Chondrocyte (in vitro differentiated cells): ENCODE data around the gene TXNIP. TPM values are rescaled to one million over a fixed set of nuclear protein-coding genes. Genes with fewer than 3 reads are reported as not detected.
"Not testable (repeated sequence)": the region's sequence is repeated elsewhere in the genome, so short reads cannot be mapped to it uniquely, and the experiment has no call there.

Experiments
- DNase-seq: peaks from one replicate; pipeline ENCODE4 v3.0.0; 2021; ENCODE audit warnings: mixed read lengths, low spot score
- H3K27ac Mint-ChIP-seq: one replicate; pipeline ENCODE4 v1.8.0; 2021; ENCODE audit warnings: mild to moderate bottlenecking, moderate library complexity, mixed read lengths; ENCODE audit not compliant: unreplicated experiment
- H3K27me3 Mint-ChIP-seq: 2 replicates; pipeline ENCODE4 v1.8.0; 2021; ENCODE audit warnings: low read depth, mixed read lengths
- H3K36me3 Mint-ChIP-seq: 2 replicates; pipeline ENCODE4 v1.8.0; 2021; ENCODE audit warnings: low read depth, mixed read lengths
- H3K4me1 Mint-ChIP-seq: 2 replicates; pipeline ENCODE4 v1.8.0; 2021; ENCODE audit warnings: low read depth, mild to moderate bottlenecking, mixed read lengths
- H3K4me3 Mint-ChIP-seq: one replicate; pipeline ENCODE4 v1.8.0; 2021; ENCODE audit warnings: mild to moderate bottlenecking, moderate library complexity, mixed read lengths; ENCODE audit not compliant: unreplicated experiment
- H3K9me3 Mint-ChIP-seq: 2 replicates; pipeline ENCODE4 v1.8.0; 2021; ENCODE audit warnings: low read depth, mixed read lengths
- CTCF ChIP-seq: fragments of 200-600 bp; sonication (generic); IDR thresholded peaks from 2 replicates; pipeline ENCODE4 v1.5.0; 2021; ENCODE audit warnings: antibody characterized with exemption, mild to moderate bottlenecking, moderate library complexity
- total RNA-seq: library from RNA; stranded (reverse); gene quantifications from 3 replicates; pipeline ENCODE4 v1.2.1, GENCODE V29; 2021

TXNIP gene
- total RNA-seq, 1 donor from 2014 or later: 3.8 TPM

GRCh38 chr1:146032631-146033219 is 36.3 kb upstream of the TXNIP start:
- no peaks in the 10 kb centered on the region for H3K27me3 Mint-ChIP-seq
- TF ChIP-seq CTCF: peak; percentile 81
- H3K27ac Mint-ChIP-seq: no peak overlapping the region
- H3K4me3 Mint-ChIP-seq: no peak overlapping the region
- no peaks in the 10 kb centered on the region for H3K9me3 Mint-ChIP-seq
- peaks cover 17% of the 10 kb centered on the region for H3K4me1 Mint-ChIP-seq
- no peaks in the 10 kb centered on the region for H3K36me3 Mint-ChIP-seq
- no peak for DNase-seq

GRCh38 chr1:146031476-146031875 is 35.1 kb upstream of the TXNIP start:
- Mint-ChIP-seq H3K4me3 (no peak overlapping the region), H3K27ac (no peak overlapping the region), H3K9me3 (no peaks in the 10 kb centered on the region), H3K27me3 (no peaks in the 10 kb centered on the region), H3K4me1 (peaks cover 14% of the 10 kb centered on the region), H3K36me3 (no peaks in the 10 kb centered on the region)
- DNase-seq: no peak
- TF ChIP-seq CTCF: no peak

GRCh38 chr1:146029117-146029516 is 32.7 kb upstream of the TXNIP start:
- peaks cover 5% of the 10 kb centered on the region for H3K4me1 Mint-ChIP-seq

GRCh38 chr1:146026650-146027049 is 30.3 kb upstream of the TXNIP start:
- not testable (repeated sequence) for H3K4me1 Mint-ChIP-seq, DNase-seq, H3K9me3 Mint-ChIP-seq, H3K4me3 Mint-ChIP-seq, H3K36me3 Mint-ChIP-seq, H3K27ac Mint-ChIP-seq
- H3K27me3 Mint-ChIP-seq: peaks cover 11% of the 10 kb centered on the region

More at GRCh38 chr1:146029117-146029516, 32.7 kb upstream of the TXNIP start:
- H3K4me3 Mint-ChIP-seq: no peak overlapping the region
- H3K9me3 Mint-ChIP-seq: no peaks in the 10 kb centered on the region
- H3K36me3 Mint-ChIP-seq: no peaks in the 10 kb centered on the region
- no peak for DNase-seq
- H3K27me3 Mint-ChIP-seq: peaks cover 7% of the 10 kb centered on the region
- TF ChIP-seq CTCF: no peak
- no peak overlapping the region for H3K27ac Mint-ChIP-seq

- not testable (repeated sequence) for DNase-seq, H3K4me1 Mint-ChIP-seq, H3K9me3 Mint-ChIP-seq, H3K36me3 Mint-ChIP-seq, H3K4me3 Mint-ChIP-seq, H3K27ac Mint-ChIP-seq
- H3K27me3 Mint-ChIP-seq: peaks cover 15% of the 10 kb centered on the region
These were observed 29.6 kb upstream of the TXNIP start for GRCh38 chr1:146025787-146026495.

GRCh38 chr1:146022403-146023127 is 26.2 kb upstream of the TXNIP start:
- H3K9me3 Mint-ChIP-seq: no peaks in the 10 kb centered on the region
- no peak overlapping the region for H3K27ac Mint-ChIP-seq
- H3K4me3 Mint-ChIP-seq: no peak overlapping the region
- H3K27me3 Mint-ChIP-seq: peaks cover 43% of the 10 kb centered on the region
- peaks cover 5% of the 10 kb centered on the region for H3K36me3 Mint-ChIP-seq
- peaks cover 9% of the 10 kb centered on the region for H3K4me1 Mint-ChIP-seq
- no peak for TF ChIP-seq CTCF
- DNase-seq: no peak
